Measurements from ENCODE around the gene ELOVL2. TPM values are rescaled to one million over a fixed set of nuclear protein-coding genes. Genes with fewer than 3 reads are reported as not detected.
"Not testable (repeated sequence)": the region's sequence is repeated elsewhere in the genome, so short reads cannot be mapped to it uniquely, and the experiment has no call there.

The ELOVL2 gene
- total RNA-seq, 1 donor from 2014 or later, result 55.4 TPM

DNA sequence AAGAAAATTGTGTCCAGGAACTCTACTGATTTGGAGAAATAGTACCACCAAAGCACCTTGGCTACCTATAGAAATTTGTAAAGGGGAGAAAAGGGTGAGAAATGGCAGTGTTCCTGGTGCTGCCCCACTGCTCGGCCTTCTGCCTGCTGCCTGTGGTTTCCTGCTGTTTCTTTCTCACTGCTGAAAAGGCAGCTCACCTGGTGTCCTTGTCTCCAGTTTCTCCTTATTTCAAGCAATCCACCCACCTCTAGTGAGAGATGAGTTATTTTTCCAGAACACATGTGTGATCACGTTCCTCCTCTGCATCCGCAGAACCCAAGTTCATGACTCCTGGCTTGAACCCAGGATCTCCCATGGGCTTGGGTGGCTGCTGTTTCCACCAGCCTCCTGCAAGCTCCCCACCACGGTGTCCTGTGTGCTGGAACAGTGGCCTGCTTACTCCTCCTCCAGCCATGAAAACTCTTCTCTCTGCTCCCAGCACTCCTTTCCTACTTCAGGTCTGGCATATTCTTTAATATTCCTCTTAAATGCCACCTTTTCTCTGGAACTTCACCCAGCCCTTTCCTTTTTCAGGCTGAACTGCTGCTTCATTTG is 48.9 kb downstream of the ELOVL2 start:
- DNase-seq (ENCODE audit: low spot score in 2 of 2) (no peak), FAIRE-seq (no peak)

GRCh38 chr6:10993896-10994295 is 50.2 kb downstream of the ELOVL2 start:
- DNase-seq (ENCODE audit: low spot score in 2 of 2), result no peak
- FAIRE-seq, result no peak

DNA sequence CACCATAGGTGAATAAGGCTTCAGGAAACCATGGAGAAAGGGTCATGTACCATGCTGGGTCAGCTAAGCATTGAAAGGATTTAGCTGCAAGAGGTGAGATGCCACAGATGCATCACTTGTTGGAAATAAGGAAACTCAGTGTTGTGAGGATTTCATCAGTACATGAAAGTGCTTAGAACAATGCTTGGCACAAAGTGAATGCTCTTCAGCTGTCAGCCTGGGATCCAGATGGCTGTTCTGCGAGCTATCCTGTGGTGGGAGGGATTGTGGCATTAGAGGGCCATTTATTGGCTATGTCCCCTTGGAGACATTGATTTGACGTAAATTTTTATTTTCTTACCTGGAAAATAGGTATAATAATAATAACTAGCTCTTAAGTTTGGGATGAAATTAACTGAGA is 53.0 kb downstream of the ELOVL2 start:
- no peak for DNase-seq (ENCODE audit: low spot score in 2 of 2)
- FAIRE-seq, result no peak

DNA sequence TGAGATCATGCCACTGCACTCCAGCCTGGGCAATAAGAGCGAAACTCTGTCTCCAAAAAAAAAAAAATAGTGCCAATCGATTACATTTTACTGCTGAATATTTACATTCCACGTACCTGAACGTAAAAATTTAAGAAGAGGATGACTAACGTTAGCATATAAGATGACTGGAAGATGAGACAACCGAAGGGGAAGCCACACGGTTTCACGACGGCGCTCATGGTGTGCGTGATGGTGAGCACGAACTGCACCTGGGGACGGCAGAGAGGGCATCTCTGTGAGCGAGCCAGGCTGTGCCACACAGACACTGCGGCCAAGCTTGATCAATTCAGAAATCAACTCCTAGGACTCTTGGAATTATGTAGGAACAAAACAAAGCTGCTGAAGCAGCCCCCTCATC is 54.5 kb downstream of the ELOVL2 start:
- DNase-seq (ENCODE audit: low spot score in 2 of 2) (no peak), FAIRE-seq (no peak)

DNA sequence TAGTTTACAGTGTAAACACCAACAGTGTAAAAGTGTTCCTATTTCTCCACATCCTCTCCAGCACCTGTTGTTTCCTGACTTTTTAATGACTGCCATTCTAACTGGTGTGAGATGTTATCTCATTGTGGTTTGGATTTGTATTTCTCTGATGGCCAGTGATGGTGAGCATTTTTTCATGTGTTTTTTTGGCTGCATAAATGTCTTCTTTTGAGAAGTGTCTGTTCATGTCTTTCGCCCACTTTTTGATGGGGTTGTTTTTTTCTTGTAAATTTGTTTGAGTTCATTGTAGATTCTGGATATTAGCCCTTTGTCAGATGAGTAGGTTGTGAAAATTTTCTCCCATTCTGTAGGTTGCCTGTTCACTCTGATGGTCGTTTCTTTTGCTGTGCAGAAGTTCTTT is 59.1 kb downstream of the ELOVL2 start:
- DNase-seq (ENCODE audit: low spot score in 2 of 2); FAIRE-seq: not testable (repeated sequence)

DNA sequence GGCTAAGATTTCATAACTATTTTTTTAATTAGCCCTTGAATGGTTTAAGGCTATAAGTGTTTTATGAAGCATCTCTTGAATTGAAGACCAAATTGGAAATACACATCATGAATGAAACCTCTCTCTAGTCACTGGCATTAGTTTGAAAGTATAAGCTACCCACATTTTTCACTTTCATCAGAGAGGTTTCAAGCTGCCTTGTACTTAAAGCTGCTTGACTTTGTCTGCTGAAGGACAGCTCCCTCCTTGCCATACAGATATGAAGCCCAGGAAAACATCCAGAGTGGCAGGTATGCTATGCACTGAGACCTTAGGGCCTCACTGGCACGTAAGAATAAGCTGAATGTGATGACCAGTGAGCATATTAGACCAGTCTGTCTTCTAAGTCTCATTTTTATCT is 62.7 kb downstream of the ELOVL2 start:
- FAIRE-seq, result no peak
- DNase-seq (ENCODE audit: low spot score in 2 of 2), result no peak

DNA sequence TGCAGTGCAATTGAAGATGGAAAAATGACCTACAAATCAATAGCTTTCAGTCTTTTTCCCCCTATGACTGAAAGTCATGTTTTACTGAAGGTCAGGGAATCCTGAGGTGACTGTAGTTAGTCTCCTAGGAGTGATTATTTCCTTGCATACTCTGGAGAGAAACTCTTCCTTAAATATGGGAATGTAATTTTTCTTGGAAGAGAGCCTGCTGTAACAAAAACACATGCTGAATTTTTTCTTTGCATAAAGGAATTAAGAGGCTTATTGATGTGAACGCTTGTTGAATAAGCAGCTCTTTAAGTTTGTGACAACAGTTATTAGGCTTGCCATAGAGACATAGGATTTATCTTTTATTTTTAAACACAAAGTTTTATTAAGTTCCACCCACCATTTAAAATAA is 64.5 kb downstream of the ELOVL2 start:
- DNase-seq (ENCODE audit: low spot score in 2 of 2), result no peak
- FAIRE-seq, result no peak

DNA sequence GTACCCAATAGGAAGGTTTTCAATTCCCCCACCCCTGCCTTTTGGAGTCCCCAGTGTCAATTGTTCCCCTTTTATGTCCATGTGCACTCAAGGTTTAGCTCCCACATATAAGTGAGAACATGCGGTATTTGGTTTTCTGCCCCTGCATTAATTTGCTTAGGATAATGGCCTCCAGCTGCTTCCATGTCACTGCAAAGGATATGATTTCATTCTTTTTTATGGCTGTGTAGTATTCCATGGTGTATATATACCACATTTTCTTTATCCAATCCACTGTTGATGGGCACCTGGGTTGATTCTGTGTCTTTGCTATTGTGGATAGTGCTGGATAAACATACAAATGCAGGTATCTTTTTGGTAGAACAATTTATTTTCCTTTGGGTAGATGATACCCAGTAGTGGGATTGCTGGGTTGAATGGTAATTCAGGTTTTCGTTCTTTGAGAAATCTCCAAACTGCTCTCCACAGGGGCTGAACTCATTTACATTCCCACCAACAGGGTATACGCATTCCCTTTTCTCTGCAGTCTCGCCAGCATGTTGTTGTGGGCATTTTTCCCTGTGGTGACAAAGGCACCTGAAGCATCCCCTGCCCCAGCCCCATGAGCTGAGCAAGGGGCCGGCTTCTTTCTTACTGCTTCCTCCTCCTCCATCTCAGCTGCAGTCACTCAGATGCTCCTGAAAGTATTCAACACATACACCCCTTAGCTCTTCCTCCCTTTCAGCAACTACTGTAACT is 66.7 kb downstream of the ELOVL2 start:
- DNase-seq (ENCODE audit: low spot score in 2 of 2), result no peak
- FAIRE-seq, result no peak

DNA sequence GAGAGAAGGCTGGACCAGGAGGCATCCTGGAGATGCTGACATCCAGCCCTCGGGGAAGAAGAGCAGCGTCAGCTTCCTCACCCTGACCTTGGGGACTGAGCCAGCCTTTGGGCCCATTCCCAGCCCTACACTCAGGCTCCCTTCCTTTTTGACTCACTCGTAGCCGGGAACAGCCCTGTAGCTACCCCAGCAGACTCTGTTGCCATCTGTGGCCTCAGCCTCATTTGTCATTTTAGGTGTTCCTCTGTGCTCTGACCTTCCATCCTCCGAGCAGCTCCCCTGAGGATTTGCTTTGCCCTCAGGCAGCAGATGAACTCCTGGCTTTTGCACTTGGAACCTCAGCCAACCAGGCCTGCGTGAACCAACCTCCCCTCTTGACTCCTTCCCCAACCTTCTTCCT is 67.5 kb downstream of the ELOVL2 start:
- FAIRE-seq (no peak), DNase-seq (ENCODE audit: low spot score in 2 of 2) (no peak)

GRCh38 chr6:10972196-10972595 is 71.9 kb downstream of the ELOVL2 start:
- DNase-seq (ENCODE audit: low spot score in 2 of 2) (no peak), FAIRE-seq (no peak)

GRCh38 chr6:10970731-10971130 is 73.4 kb downstream of the ELOVL2 start:
- FAIRE-seq, result no peak
- DNase-seq (ENCODE audit: low spot score in 2 of 2), result no peak

DNA sequence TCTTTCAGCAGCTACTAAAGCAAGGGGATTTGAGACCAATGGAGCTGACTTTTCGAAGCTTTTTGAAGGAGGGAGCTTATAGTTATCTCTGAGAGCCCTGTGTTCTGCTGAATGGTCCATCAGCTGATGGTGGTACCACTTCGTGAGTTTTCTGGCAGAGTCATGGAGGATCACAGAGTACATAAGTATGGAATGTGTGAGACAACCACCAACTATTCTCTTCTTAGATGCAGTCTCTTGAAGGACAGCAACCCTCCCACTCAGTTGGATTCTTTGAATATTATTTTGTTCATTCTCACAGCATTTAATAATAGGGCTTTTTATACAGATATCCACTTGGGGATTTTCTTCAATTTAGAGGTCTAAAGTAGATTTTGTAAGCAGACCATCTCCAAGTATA is 75.3 kb downstream of the ELOVL2 start:
- no peak for DNase-seq (ENCODE audit: low spot score in 2 of 2)
- no peak for FAIRE-seq

- DNase-seq (ENCODE audit: low spot score in 2 of 2) (no peak), FAIRE-seq (no peak)
Observed at GRCh38 chr6:10964684-10965083, 79.4 kb downstream of the ELOVL2 start.

DNA sequence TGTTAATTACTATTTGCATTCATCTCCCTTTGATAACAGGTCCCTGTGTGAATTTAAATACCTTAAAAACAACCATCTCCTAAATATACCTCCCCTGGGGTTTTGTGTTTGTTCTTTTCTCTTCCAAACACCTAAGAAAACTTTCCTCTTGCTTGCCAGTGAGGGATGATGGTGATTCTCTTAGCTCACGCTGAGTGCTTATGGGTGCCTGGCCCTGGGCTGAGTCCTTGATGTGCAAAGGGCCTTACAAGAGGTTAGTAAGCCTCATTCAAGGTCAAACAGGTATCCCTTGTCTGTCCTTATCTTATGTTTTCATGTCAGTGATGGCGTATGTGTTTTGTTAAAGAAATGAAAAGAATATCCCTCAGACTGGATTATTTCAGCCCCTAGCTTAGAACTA is 81.0 kb downstream of the ELOVL2 start:
- FAIRE-seq, result no peak
- DNase-seq (ENCODE audit: low spot score in 2 of 2), result no peak

GRCh38 chr6:10962673-10963072 is 81.4 kb downstream of the ELOVL2 start:
- DNase-seq (ENCODE audit: low spot score in 2 of 2) (no peak), FAIRE-seq (no peak)

GRCh38 chr6:10961837-10962236 is 82.3 kb downstream of the ELOVL2 start:
- FAIRE-seq (no peak), DNase-seq (ENCODE audit: low spot score in 2 of 2) (no peak)

- DNase-seq (ENCODE audit: low spot score in 2 of 2) (no peak), FAIRE-seq (no peak)
Observed at GRCh38 chr6:10960171-10960570, 83.9 kb downstream of the ELOVL2 start.

GRCh38 chr6:10957414-10957886 is 86.7 kb downstream of the ELOVL2 start:
- no peak for DNase-seq (ENCODE audit: low spot score in 2 of 2)
- FAIRE-seq, result no peak

- DNase-seq (ENCODE audit: low spot score in 2 of 2) (no peak), FAIRE-seq (no peak)
Observed at GRCh38 chr6:10956776-10957175, 87.3 kb downstream of the ELOVL2 start.

DNA sequence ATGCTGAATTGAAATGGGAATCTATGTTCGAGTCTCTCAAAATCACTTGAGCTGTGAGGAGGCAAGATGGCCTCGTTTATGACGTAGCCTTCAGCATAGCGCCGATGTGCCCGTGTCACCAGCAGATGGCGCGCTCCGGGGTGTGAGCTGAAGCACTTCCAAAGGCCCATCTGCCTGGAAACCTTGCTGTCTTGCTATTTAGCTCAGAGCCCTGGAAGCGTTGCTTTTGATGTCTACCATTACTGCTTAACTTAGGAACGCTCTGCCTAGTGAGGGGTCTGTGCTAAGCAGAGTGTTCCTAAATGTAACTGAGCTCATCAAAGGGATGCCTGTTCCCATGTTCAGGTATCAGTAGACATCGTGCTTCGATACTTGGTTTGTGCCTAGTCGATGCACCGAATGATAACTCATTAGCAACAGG is 89.5 kb downstream of the ELOVL2 start:
- FAIRE-seq, result no peak
- DNase-seq (ENCODE audit: low spot score in 2 of 2), result peak; percentile 4 to 18

DNA sequence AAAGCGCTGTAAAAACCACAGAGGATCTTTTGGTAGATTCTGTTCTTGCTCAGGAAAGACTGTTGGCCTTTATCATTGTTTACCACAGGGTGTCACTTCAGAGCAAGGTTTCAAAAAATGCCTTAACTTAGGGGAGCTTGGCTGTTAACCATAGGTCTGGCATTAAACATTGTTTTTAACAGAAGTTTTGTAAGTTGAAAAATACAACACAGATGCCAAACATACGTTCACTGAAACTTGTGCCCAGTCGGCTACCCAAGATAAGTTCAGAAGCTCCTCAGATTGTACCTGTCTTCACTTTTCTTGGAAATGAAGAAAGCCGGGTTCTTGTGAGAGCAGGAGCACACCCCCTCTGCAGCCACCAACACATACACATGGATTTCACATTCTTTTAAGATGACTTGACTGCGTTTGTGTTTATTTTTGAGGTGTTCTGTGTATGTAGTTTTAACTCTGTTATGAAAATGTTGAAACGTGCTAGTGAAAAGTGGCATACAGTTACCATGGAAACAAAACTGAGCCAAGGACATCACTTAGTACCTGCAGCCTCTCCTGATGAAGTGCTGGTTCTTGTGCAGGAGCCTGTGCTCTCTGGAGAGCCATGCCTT is 92.3 kb downstream of the ELOVL2 start:
- peak in 1 of 2 donors; percentile 27 for DNase-seq (ENCODE audit: low spot score in 2 of 2)
- FAIRE-seq, result peak; percentile 52

All from frontal cortex (tissue), 4 donors.